Right lobe of liver (tissue), 6 donors: ENCODE measurements around the gene SCYGR4. TPM values are rescaled to one million over a fixed set of nuclear protein-coding genes. Genes with fewer than 3 reads are reported as not detected.
A peak's percentile ranks its signal among the peaks of the same experiment; 100 is the strongest.

Experiments used
- ATAC-seq, 4 donors: fragments of 200-7000 bp; cut with Tn5 transposase; one replicate each; pipeline ENCODE4 v1.9.1; 2020; ENCODE audit warnings: mild to moderate bottlenecking in 4 of 4, moderate library complexity in 4 of 4
- DNase-seq, 3 donors: peaks; one replicate each; pipeline ENCODE4 v3.0.0-alpha.2; 2020
- H3K27ac ChIP-seq, 3 donors: fragments of 200-600 bp; one replicate each; pipeline ENCODE4 v1.8.0; 2022
- H3K27me3 ChIP-seq, 2 donors: fragments of 200-600 bp; one replicate each; pipeline ENCODE4 v1.8.0; 2022
- H3K36me3 ChIP-seq, 4 donors: fragments of 200-600 bp; sonication (generic) in 1 of 4; one replicate each; pipeline versions ENCODE4 v1.5.1 to v1.8.0; 2017 to 2022; ENCODE audit warnings: control low read depth in 1 of 4
- H3K4me1 ChIP-seq, 4 donors: fragments of 200-600 bp; sonication (generic) in 1 of 4; one replicate each; pipeline versions ENCODE4 v1.5.1 to v1.8.0; 2017 to 2022; ENCODE audit warnings: control low read depth in 1 of 4
- H3K4me3 ChIP-seq, 3 donors: fragments of 200-600 bp; one replicate each; pipeline ENCODE4 v1.8.0; 2022
- H3K9me3 ChIP-seq, 4 donors: fragments of 200-600 bp; sonication (generic) in 1 of 4; one replicate each; pipeline versions ENCODE4 v1.5.1 to v1.8.0; 2017 to 2022; ENCODE audit warnings: control low read depth in 1 of 4
- CTCF ChIP-seq, 4 donors: fragments of 200-600 bp in 3 of 4; fragments of 450-650 bp in 1 of 4; IDR thresholded peaks; one replicate each; pipeline versions ENCODE4 v1.5.1 to v1.8.0; 2016 to 2022; ENCODE audit warnings: antibody characterized with exemption in 4 of 4, mild to moderate bottlenecking in 2 of 4
- POLR2A ChIP-seq: fragments of 450-650 bp; IDR thresholded peaks from one replicate; pipeline ENCODE4 v1.6.1; 2017; ENCODE audit warnings: antibody characterized with exemption, mild to moderate bottlenecking
- WGBS: methylation state at CpG from one replicate; pipeline ENCODE4 v1.1.6; 2018; ENCODE audit warnings: low coverage, low lambda C conversion rate; ENCODE audit not compliant: insufficient coverage; ENCODE audit errors: missing lambda C conversion rate; 5-methylcytosine and 5-hydroxymethylcytosine counted together
- intact Hi-C, 2 donors: fragments of 100-400 bp; cut with DNase I; formaldehyde crosslinking; loops; one replicate each; pipeline versions ENCODE4 v1.11.2 to v1.14.1; 2022
- total RNA-seq, 6 experiments: library from RNA; depleted of rRNA in 2 of 6; stranded (reverse); fragments of >200 nt in 2 of 6; fragmentation: NEBNext Ultra II Directional in 3 of 6; extraction: Animal tissue kit (Norgen Biotek cat#: 25700) in 3 of 6; gene quantifications; one replicate each; pipeline versions ENCODE4 v1.1.0 to v1.2.4, GENCODE V29; 2016 to 2023
- donor health status: DM: no; HTN: yes; CAD: no.
- donor health status: DM: no; HTN: no; CAD: no.
- donor health status: DM: no; HTN: no; CAD: no.
- donor health status: DM: no; HTN: yes; CAD: no.
- donor health status: DM: no; HTN: yes; CAD: no.

Gene SCYGR4
- total RNA-seq, 6 experiments from 2014 or later, result not detected

DNA sequence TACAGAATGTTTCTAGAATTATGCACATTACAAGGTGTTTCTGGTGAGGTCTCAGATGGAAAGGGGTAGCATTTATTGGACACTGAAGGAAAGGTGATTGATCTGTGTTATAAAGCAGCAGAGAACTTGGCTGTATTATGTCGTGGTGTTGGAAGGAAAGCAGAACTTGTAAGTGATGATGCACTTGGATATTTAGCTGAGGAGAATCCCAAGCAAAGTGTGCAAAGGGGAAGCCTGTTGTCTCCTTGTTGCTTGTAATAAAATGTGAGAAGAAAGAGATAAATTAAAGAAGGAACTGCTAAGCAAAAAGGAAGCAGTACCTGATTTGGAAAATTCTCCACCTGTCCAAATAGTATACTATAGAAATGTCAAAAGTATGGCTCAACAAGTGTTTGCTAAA lies 37.1 kb downstream of the SCYGR4 start:
- intact Hi-C loops, result loop anchor here in 1 of 2 donors (10.0 kb wide), 1 partner anchor 250 kb away; no protein-coding TSS in a partner anchor
- no peaks in the 10 kb centered on the region for H3K27me3 ChIP-seq
- WGBS, result 50% methylated on average over 1 of the region's 1 CpG
- peak overlapping the region in 1 of 3 donors; percentile 72 for H3K27ac ChIP-seq
- TF ChIP-seq CTCF (IDR thresholded peaks at IDR 0.05) (no peak), POLR2A (no peak)
- ATAC-seq, result no peak
- no peak for DNase-seq
- H3K4me1 ChIP-seq, result peaks cover 2 to 9% (median 6%) of the 10 kb centered on the region in 4 donors
- no peaks in the 10 kb centered on the region for H3K36me3 ChIP-seq
- H3K9me3 ChIP-seq, result no peaks in the 10 kb centered on the region
- no peak overlapping the region for H3K4me3 ChIP-seq

DNA sequence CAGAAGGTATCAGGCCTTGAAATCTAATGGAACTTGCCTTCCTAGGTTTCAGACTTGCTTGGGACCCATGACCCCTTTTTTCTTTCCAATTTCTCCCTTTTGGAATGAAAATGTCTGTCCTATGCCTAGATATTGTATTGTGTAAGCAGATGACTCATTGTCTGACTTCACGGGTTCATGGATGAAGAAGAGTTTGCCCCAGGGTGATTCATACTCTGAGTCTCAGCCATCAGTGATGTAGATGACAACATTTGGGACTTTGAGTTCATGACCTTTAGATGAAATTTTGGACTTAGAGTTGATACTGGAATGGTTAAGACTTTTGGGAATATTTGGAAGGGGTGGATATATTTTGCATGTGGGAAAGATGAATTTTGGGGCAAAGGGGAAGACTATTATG lies 38.2 kb downstream of the SCYGR4 start:
- TF ChIP-seq POLR2A (no peak), CTCF (IDR thresholded peaks at IDR 0.05) (no peak)
- no peaks in the 10 kb centered on the region for H3K27me3 ChIP-seq
- ATAC-seq, result peak; percentile 47 to 84 (median 74)
- intact Hi-C loops, result loop anchor here in 1 of 2 donors (10.0 kb wide), 1 partner anchor 251 kb away; no protein-coding TSS in a partner anchor
- H3K27ac ChIP-seq, result peak overlapping the region in 2 of 3 donors; percentile 34 to 72
- H3K36me3 ChIP-seq, result no peaks in the 10 kb centered on the region
- DNase-seq, result no peak
- no peak overlapping the region for H3K4me3 ChIP-seq
- WGBS, result 0% methylated on average over 1 of the region's 1 CpG
- H3K4me1 ChIP-seq, result peaks cover 2 to 9% (median 6%) of the 10 kb centered on the region in 4 donors
- no peaks in the 10 kb centered on the region for H3K9me3 ChIP-seq

DNA sequence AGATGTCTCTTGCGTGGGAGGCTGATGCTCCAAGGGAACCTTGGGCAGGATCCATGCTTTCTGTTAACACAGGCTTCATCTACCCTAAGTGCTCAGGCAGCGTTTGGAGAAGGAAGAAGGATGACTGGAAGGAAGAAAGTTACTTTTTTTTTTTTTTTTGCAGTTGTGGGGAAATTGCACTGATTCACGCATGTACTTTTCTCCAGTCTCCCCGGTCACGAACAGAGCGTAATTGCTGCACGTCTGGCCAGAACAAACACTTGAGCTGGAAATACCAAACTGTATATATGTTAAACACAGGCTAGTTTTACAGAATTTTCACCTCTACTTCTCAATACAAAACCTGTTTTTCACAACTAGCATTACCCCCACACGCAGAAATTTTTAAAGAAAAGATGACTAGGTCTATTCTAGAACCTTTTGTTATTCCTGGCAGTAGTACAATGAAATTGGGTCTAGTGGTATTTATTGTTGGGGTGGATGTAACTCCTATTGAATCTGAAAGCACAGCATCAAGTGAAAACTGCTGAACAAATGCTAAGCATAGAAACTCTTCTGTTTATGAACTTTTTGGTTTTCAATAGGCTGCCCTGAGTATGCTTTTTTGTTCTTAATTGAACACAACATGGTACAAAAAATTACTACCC lies 40.0 kb downstream of the SCYGR4 start:
- ATAC-seq (no peak), DNase-seq (no peak)
- no peaks in the 10 kb centered on the region for H3K9me3 ChIP-seq
- H3K4me3 ChIP-seq, result no peak overlapping the region
- no peaks in the 10 kb centered on the region for H3K27me3 ChIP-seq
- intact Hi-C loops, result loop anchor here in 1 of 2 donors (10.0 kb wide), 1 partner anchor 253 kb away; no protein-coding TSS in a partner anchor
- H3K4me1 ChIP-seq, result peaks cover 2 to 9% (median 6%) of the 10 kb centered on the region in 4 donors
- no peaks in the 10 kb centered on the region for H3K36me3 ChIP-seq
- TF ChIP-seq CTCF (IDR thresholded peaks at IDR 0.05) (no peak), POLR2A (no peak)
- no peak overlapping the region for H3K27ac ChIP-seq
- WGBS, result 76% methylated on average over 8 of the region's 8 CpGs

GRCh38 chr2:227661025-227661649 lies 43.8 kb downstream of the SCYGR4 start:
- intact Hi-C loops, result loop anchor here in 1 of 2 donors (5.0 kb wide), 1 partner anchor 106 kb away; no protein-coding TSS in a partner anchor
- H3K4me3 ChIP-seq, result no peak overlapping the region
- DNase-seq (no peak), ATAC-seq (no peak)
- WGBS, result 59% methylated on average over 5 of the region's 7 CpGs
- no peaks in the 10 kb centered on the region for H3K4me1 ChIP-seq
- no peaks in the 10 kb centered on the region for H3K9me3 ChIP-seq
- H3K36me3 ChIP-seq, result no peaks in the 10 kb centered on the region
- no peaks in the 10 kb centered on the region for H3K27me3 ChIP-seq
- H3K27ac ChIP-seq, result no peak overlapping the region
- no peak for TF ChIP-seq CTCF (IDR thresholded peaks at IDR 0.05)
- no peak for TF ChIP-seq POLR2A
